ENCODE data around the gene ARHGAP40. TPM values are rescaled to one million over a fixed set of nuclear protein-coding genes. Genes with fewer than 3 reads are reported as not detected.

The ARHGAP40 gene
- total and polyA plus RNA-seq, 2 of the 13 experiments (the other 11 are each of a cell fraction or from before 2014, with no cell fraction given) = 0.75 to 2.1 TPM

- peak; percentile 88; the same call in 1 of the 2 replicates for TF ChIP-seq ZSCAN5A (CRISPR knock-in tag; IDR thresholded peaks at IDR 0.05; ENCODE audit: borderline replicate concordance)
- peak; percentile 46; the same call in 1 of the 2 replicates for TF ChIP-seq RNF2 (conservative IDR thresholded peaks at IDR 0.05; ENCODE audit: low read depth)
- TF ChIP-seq FOXM1 (CRISPR knock-in tag; IDR thresholded peaks at IDR 0.05) = no peak
- no peak for TF ChIP-seq RBM39 (IDR thresholded peaks at IDR 0.05; ENCODE audit: low read depth, low read length, poor library complexity, severe bottlenecking)
- no peak for TF ChIP-seq CEBPZ (IDR thresholded peaks at IDR 0.05; ENCODE audit: low read length)
- no peak for TF ChIP-seq XRCC5 (optimal IDR thresholded peaks at IDR 0.05; ENCODE audit: low read length)
- TF ChIP-seq ZMYM4 (CRISPR knock-in tag; IDR thresholded peaks at IDR 0.05) = peak; percentile 27
- 0 out of 2 replicates have a peak, but pooled peaks have one; percentile 30 for TF ChIP-seq TFDP2 (CRISPR knock-in tag; IDR thresholded peaks at IDR 0.05)
- TF ChIP-seq ZNF232 (CRISPR knock-in tag; IDR thresholded peaks at IDR 0.05; ENCODE audit: borderline replicate concordance) = no peak; the same call in 1 of the 2 replicates
- no peak for TF ChIP-seq LCORL (IDR thresholded peaks at IDR 0.05)
- peak; percentile 78; the same call in 1 of the 2 replicates for TF ChIP-seq LCORL (CRISPR knock-in tag; IDR thresholded peaks at IDR 0.05)
- TF ChIP-seq MAFK (conservative IDR thresholded peaks at IDR 0.05 in 1 of 2, IDR thresholded peaks at IDR 0.05 in 1 of 2; ENCODE audit: low read length in 2 of 2) = no peak
- TF ChIP-seq EZH2 (conservative IDR thresholded peaks at IDR 0.05; ENCODE audit: low read depth, low read length) = no peak
- peak; percentile 77 for TF ChIP-seq ZNF800 (CRISPR knock-in tag; IDR thresholded peaks at IDR 0.05)
- TF ChIP-seq CREB3 (CRISPR knock-in tag; IDR thresholded peaks at IDR 0.05) = no peak
- peak; percentile 56; the same call in 1 of the 2 replicates for TF ChIP-seq ZNF281 (CRISPR knock-in tag; IDR thresholded peaks at IDR 0.05; ENCODE audit: borderline replicate concordance)
- no peak for TF ChIP-seq IKZF4 (CRISPR knock-in tag; IDR thresholded peaks at IDR 0.05; ENCODE audit: borderline replicate concordance, low read depth, not compliant biosample characterization)
These were observed 65.9 kb downstream of the ARHGAP40 start (continued) for GRCh38 chr20:38667417-38667956.
